Lower leg skin (tissue), 3 donors: ENCODE data around the gene AP3M1.
"Not testable (repeated sequence)": the region's sequence is repeated elsewhere in the genome, so short reads cannot be mapped to it uniquely, and the experiment has no call there.

Source experiments
- POLR2A ChIP-seq, 2 donors: fragments of 450-650 bp; IDR thresholded peaks; one replicate each; pipeline ENCODE4 v1.6.1; 2016 to 2017; ENCODE audit warnings: antibody characterized with exemption in 2 of 2, mild to moderate bottlenecking in 1 of 2, moderate library complexity in 1 of 2
- TF ChIP-seq, protein P1 (sequence below), 3 donors: fragments of 450-650 bp; IDR thresholded peaks; one replicate each; pipeline ENCODE4 v1.5.1; 2016; ENCODE audit warnings: antibody characterized with exemption in 3 of 3, mild to moderate bottlenecking in 3 of 3, moderate library complexity in 2 of 3

- not testable (repeated sequence) for TF ChIP-seq POLR2A (IDR thresholded peaks at IDR 0.05)
- TF ChIP-seq, protein P1, sequence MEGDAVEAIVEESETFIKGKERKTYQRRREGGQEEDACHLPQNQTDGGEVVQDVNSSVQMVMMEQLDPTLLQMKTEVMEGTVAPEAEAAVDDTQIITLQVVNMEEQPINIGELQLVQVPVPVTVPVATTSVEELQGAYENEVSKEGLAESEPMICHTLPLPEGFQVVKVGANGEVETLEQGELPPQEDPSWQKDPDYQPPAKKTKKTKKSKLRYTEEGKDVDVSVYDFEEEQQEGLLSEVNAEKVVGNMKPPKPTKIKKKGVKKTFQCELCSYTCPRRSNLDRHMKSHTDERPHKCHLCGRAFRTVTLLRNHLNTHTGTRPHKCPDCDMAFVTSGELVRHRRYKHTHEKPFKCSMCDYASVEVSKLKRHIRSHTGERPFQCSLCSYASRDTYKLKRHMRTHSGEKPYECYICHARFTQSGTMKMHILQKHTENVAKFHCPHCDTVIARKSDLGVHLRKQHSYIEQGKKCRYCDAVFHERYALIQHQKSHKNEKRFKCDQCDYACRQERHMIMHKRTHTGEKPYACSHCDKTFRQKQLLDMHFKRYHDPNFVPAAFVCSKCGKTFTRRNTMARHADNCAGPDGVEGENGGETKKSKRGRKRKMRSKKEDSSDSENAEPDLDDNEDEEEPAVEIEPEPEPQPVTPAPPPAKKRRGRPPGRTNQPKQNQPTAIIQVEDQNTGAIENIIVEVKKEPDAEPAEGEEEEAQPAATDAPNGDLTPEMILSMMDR (IDR thresholded peaks at IDR 0.05) = not testable (repeated sequence)
Observed at GRCh38 chr10:74146980-74147379, 3.6 kb downstream of the AP3M1 start.
